Fibroblast of lung (primary cell): ENCODE results near the gene EML1. TPM values are rescaled to one million over a fixed set of nuclear protein-coding genes. Genes with fewer than 3 reads are reported as not detected.

ENCODE experiments used
- DNase-seq, 2 donors: peaks; one replicate each; pipeline versions ENCODE4 v3.0.0 to v3.0.0-alpha.2; 2010; ENCODE audit warnings: low read depth in 2 of 2
- H2AFZ ChIP-seq: 2 replicates; pipeline ENCODE4 v1.5.1; 2012; ENCODE audit warnings: low read length, control low read depth, inconsistent platforms
- H3K27ac ChIP-seq: 2 replicates; pipeline ENCODE4 v1.5.1; 2011; ENCODE audit warnings: low read length, control low read depth; ENCODE audit not compliant: insufficient read depth
- H3K27me3 ChIP-seq: 2 replicates; pipeline ENCODE4 v1.5.1; 2011; ENCODE audit warnings: mild to moderate bottlenecking, low read length; ENCODE audit not compliant: control insufficient read depth, insufficient read depth
- H3K36me3 ChIP-seq: 2 replicates; pipeline ENCODE4 v1.5.1; 2011; ENCODE audit warnings: low read length; ENCODE audit not compliant: control insufficient read depth, insufficient read depth
- H3K4me1 ChIP-seq: 2 replicates; pipeline ENCODE4 v1.5.1; 2011; ENCODE audit warnings: low read length; ENCODE audit not compliant: control insufficient read depth, insufficient read depth; ENCODE audit errors: extremely low read depth
- H3K4me2 ChIP-seq: 2 replicates; pipeline ENCODE4 v1.5.1; 2011; ENCODE audit warnings: low read length, control low read depth; ENCODE audit not compliant: insufficient read depth; ENCODE audit errors: extremely low read depth
- H3K4me3 ChIP-seq, 4 experiments: fragments of 200-600 bp in 1 of 4; sonication (generic) in 1 of 4; replicated peaks in 1 of 4; 2 replicates each; pipeline ENCODE4 v1.5.1; 2011 to 2016; ENCODE audit warnings: low read length in 4 of 4, low read depth in 3 of 4, mild to moderate bottlenecking in 3 of 4, control low read depth in 2 of 4, inconsistent platforms in 1 of 4, mixed read lengths in 1 of 4; ENCODE audit not compliant: insufficient read depth in 1 of 4; ENCODE audit errors: control extremely low read depth in 1 of 4
- H3K79me2 ChIP-seq: 2 replicates; pipeline ENCODE4 v1.5.1; 2012; ENCODE audit warnings: mild to moderate bottlenecking, low read length, inconsistent platforms; ENCODE audit not compliant: control insufficient read depth, insufficient read depth
- H3K9ac ChIP-seq: 2 replicates; pipeline ENCODE4 v1.5.1; 2011; ENCODE audit warnings: mild to moderate bottlenecking, low read length, control low read depth; ENCODE audit not compliant: insufficient read depth
- H3K9me3 ChIP-seq: 2 replicates; pipeline ENCODE4 v1.5.1; 2012; ENCODE audit warnings: low read depth, low read length; ENCODE audit not compliant: control insufficient read depth, insufficient read depth
- H4K20me1 ChIP-seq: 2 replicates; pipeline ENCODE4 v1.5.1; 2011; ENCODE audit warnings: low read length; ENCODE audit not compliant: control insufficient read depth, insufficient read depth; ENCODE audit errors: extremely low read depth
- EZH2 ChIP-seq: IDR thresholded peaks from 2 replicates; pipeline ENCODE4 v1.5.1; 2012; ENCODE audit warnings: low read length, control low read depth, mild to moderate bottlenecking; ENCODE audit errors: missing control alignments
- polyA plus RNA-seq, 2 donors: library from polyadenylated mRNA; depleted of rRNA in 1 of 2; stranded (reverse) in 1 of 2; unstranded in 1 of 2; fragments of >200 nt; gene quantifications; 2 replicates each; pipeline ENCODE4 v1.2.1, GENCODE V29; 2011 to 2012; ENCODE audit warnings: missing spikeins in 1 of 2
- total RNA-seq: library from RNA; depleted of rRNA; stranded (reverse); fragments of >200 nt; gene quantifications from 2 replicates; pipeline ENCODE4 v1.2.1, GENCODE V29; 2014
- TF ChIP-seq, protein P1 (sequence below), 2 donors: IDR thresholded peaks in 1 of 2; conservative IDR thresholded peaks in 1 of 2; 1 replicate in 1 of 2; 2 replicates in 1 of 2; pipeline ENCODE4 v1.5.1; 2011 to 2012; ENCODE audit warnings: low read length in 2 of 2, control low read depth in 1 of 2, inconsistent platforms in 1 of 2, low read depth in 1 of 2, mild to moderate bottlenecking in 1 of 2

EML1 gene
- total and polyA plus RNA-seq, 2 donors (not counting 1 experiment from before 2014, with no cell fraction given): 22.4 to 74.5 TPM

DNA sequence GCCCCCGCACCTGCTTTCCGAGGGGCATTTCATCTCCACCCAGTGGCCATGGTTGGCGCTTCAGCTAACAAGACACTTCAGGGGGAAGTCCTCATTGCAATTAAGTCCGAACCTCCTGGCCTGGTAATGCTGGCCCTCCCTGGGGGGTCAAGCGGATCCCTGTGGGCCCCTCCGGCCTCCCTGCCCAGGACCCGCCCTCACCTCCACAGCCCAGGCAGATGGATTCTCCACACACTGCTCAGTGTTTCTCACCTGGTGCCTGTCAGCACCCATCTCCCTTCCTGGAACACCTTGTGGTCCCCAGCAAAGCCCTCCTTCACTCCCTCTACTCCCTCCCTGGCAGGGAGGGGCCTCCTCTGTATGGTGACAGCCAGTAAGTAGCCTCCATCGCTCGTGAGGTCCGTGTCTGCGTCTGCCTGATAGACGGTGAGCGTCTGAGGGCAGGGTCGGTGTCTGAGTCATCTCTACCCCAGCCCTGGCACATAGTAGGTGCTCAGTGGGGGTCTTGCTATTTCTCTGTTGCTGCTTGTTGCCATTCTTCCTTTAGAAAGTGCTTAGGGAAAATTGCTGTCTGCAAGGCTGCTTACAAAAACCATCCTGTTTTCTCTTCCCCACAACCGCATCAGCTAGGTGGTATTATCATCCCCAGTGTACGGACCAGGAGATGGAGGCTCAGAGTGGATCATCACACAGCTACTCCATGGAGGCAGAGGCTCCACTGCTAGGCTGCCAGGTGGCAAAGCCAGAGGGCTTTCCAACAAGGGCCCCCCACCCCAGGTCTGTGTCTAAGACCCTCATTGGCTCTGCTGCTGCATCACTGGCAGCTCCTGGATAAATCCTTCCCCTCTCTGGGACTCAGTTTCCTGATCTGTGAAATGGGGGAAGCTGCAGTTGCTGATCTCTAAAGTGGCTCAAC is 39.7 kb upstream of the EML1 start:
- H3K27ac ChIP-seq: peak overlapping the region; percentile 31
- H3K36me3 ChIP-seq: no peaks in the 10 kb centered on the region
- TF ChIP-seq EZH2: no peak
- TF ChIP-seq, protein P1, sequence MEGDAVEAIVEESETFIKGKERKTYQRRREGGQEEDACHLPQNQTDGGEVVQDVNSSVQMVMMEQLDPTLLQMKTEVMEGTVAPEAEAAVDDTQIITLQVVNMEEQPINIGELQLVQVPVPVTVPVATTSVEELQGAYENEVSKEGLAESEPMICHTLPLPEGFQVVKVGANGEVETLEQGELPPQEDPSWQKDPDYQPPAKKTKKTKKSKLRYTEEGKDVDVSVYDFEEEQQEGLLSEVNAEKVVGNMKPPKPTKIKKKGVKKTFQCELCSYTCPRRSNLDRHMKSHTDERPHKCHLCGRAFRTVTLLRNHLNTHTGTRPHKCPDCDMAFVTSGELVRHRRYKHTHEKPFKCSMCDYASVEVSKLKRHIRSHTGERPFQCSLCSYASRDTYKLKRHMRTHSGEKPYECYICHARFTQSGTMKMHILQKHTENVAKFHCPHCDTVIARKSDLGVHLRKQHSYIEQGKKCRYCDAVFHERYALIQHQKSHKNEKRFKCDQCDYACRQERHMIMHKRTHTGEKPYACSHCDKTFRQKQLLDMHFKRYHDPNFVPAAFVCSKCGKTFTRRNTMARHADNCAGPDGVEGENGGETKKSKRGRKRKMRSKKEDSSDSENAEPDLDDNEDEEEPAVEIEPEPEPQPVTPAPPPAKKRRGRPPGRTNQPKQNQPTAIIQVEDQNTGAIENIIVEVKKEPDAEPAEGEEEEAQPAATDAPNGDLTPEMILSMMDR (conservative IDR thresholded peaks at IDR 0.05 in 1 of 2, IDR thresholded peaks at IDR 0.05 in 1 of 2; ENCODE audit: low read depth in 1 of 2, low read length in 2 of 2): no peak
- H3K27me3 ChIP-seq: no peaks in the 10 kb centered on the region
- H2AFZ ChIP-seq: no peak overlapping the region
- H3K4me2 ChIP-seq: no peak overlapping the region
- no peaks in the 10 kb centered on the region for H4K20me1 ChIP-seq
- H3K9ac ChIP-seq: no peak overlapping the region
- H3K4me1 ChIP-seq: peaks cover 53% of the 10 kb centered on the region
- H3K79me2 ChIP-seq: no peaks in the 10 kb centered on the region
- no peak for DNase-seq
- H3K9me3 ChIP-seq: no peaks in the 10 kb centered on the region
- H3K4me3 ChIP-seq: no peak overlapping the region

DNA sequence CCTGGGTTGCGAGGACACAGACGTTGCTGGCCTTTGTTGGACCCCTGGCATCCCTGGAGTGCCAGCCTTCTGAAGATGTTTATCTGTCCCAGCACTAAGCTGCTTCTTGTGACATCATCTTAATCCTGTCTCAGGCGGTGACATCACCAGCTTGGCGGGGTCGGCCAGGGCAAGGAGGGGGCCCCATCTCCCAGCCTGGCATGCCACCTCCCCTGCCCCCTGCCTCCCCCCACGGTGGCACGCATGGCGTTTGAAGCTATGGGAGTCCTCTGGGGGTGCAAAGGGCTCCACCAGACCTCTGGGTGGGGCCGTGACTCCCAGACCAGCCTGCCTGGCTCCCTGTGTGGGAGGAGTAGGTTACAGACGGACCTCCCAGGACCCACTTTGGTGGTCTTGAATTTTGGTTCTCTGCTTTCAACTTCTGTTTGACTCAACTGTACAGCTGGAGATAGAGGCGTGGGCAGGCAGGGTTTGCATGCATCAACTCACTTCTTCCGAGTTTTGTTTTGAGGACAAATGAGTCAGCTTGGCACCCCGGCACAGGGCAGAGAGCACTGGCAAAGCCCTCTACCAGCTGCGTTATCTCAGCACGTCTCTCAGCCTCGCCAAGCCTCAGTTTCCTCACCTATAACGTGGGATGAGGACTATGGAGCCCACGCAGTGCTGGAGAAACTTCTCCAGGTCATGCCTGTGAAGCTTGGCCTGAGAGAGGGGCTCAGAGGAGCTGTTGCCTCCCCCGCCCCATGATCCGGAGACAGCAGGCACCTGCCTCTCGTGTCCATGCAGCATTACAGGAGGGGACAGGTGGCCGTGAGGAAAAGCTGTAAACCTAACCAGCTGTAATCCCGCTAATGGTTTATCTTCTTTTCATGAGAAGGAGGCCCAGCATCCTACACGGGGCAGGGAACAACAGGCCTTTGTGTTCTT is 38.8 kb upstream of the EML1 start:
- Histone ChIP-seq H3K4me3 (no peak overlapping the region), H3K9me3 (no peaks in the 10 kb centered on the region), H3K27me3 (no peaks in the 10 kb centered on the region), H3K27ac (no peak overlapping the region), H3K4me1 (peaks cover 56% of the 10 kb centered on the region), H3K9ac (no peak overlapping the region), H3K4me2 (no peak overlapping the region), H3K36me3 (no peaks in the 10 kb centered on the region), H3K79me2 (no peaks in the 10 kb centered on the region), H2AFZ (no peak overlapping the region), H4K20me1 (no peaks in the 10 kb centered on the region)
- DNase-seq: peak in 1 of 2 donors; percentile 59
- TF ChIP-seq, protein P1 (conservative IDR thresholded peaks at IDR 0.05 in 1 of 2, IDR thresholded peaks at IDR 0.05 in 1 of 2; ENCODE audit: low read depth in 1 of 2, low read length in 2 of 2): no peak
- no peak for TF ChIP-seq EZH2

DNA sequence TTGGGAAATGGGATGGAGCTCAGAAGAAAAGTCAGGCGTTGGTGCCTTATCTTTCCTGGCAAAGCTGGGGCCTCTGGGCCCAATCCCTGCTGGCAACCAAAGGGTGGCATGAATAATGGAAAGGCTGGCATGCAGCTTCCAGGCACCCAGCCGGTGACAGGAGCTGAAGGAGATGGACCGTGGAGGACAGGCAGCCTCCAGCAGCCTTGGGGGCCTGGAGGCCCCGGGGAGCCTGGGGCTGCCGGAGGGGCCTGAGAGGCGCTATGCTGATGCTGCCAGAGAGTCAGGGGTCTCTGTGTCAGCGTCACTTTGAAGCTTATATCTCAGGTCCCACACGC is 38.2 kb upstream of the EML1 start:
- no peak for DNase-seq
- Histone ChIP-seq H3K4me3 (no peak overlapping the region), H3K4me1 (peaks cover 54% of the 10 kb centered on the region), H3K9me3 (no peaks in the 10 kb centered on the region), H2AFZ (no peak overlapping the region), H3K4me2 (no peak overlapping the region), H3K9ac (no peak overlapping the region), H3K27me3 (no peaks in the 10 kb centered on the region), H3K79me2 (no peaks in the 10 kb centered on the region), H4K20me1 (no peaks in the 10 kb centered on the region), H3K27ac (no peak overlapping the region), H3K36me3 (no peaks in the 10 kb centered on the region)
- TF ChIP-seq, protein P1 (conservative IDR thresholded peaks at IDR 0.05 in 1 of 2, IDR thresholded peaks at IDR 0.05 in 1 of 2; ENCODE audit: low read depth in 1 of 2, low read length in 2 of 2): no peak
